ENCODE results near the gene RAB11A. TPM values are rescaled to one million over a fixed set of nuclear protein-coding genes. Genes with fewer than 3 reads are reported as not detected.
"Not testable (repeated sequence)": the region's sequence is repeated elsewhere in the genome, so short reads cannot be mapped to it uniquely, and the experiment has no call there.

The RAB11A gene
- total RNA-seq, 3 donors from 2014 or later (not counting 1 experiment from before 2014, with no cell fraction given): 84.7 to 97.1 (median 87.5) TPM

GRCh38 chr15:65863106-65863505, 6.2 kb upstream of the RAB11A start:
- DNase-seq: no peak
- H3K4me3 ChIP-seq (ENCODE audit: low read length): no peak overlapping the region
- no peaks in the 10 kb centered on the region for H3K36me3 ChIP-seq (ENCODE audit: control insufficient read depth, insufficient read depth, low read length)
- no peaks in the 10 kb centered on the region for H3K27me3 ChIP-seq (ENCODE audit: control insufficient read depth, insufficient read depth, low read length)
- ATAC-seq: no peak
- H3K9me3 ChIP-seq (ENCODE audit: control insufficient read depth, insufficient read depth, low read length): no peaks in the 10 kb centered on the region
- no peak overlapping the region for H3K27ac ChIP-seq (ENCODE audit: low read length)
- H3K36me3 Mint-ChIP-seq: no peaks in the 10 kb centered on the region
- H3K27me3 Mint-ChIP-seq (ENCODE audit: low read depth in 2 of 2): no peaks in the 10 kb centered on the region
- intact Hi-C loops (cut with micrococcal nuclease): no loop called here
- no peaks in the 10 kb centered on the region for H3K9me3 Mint-ChIP-seq
- no peak overlapping the region for H3K27ac Mint-ChIP-seq
- no peak overlapping the region for H3K4me3 Mint-ChIP-seq
- H3K4me1 Mint-ChIP-seq: peaks cover 9 to 15% of the 10 kb centered on the region in 2 donors
- H3K4me1 ChIP-seq (ENCODE audit: control insufficient read depth, insufficient read depth, low read length): peaks cover 3% of the 10 kb centered on the region
- no peak for TF ChIP-seq CTCF (IDR thresholded peaks at IDR 0.05)
- 87% methylated on average over 6 of the region's 6 CpGs for WGBS (ENCODE audit: insufficient coverage)

DNA sequence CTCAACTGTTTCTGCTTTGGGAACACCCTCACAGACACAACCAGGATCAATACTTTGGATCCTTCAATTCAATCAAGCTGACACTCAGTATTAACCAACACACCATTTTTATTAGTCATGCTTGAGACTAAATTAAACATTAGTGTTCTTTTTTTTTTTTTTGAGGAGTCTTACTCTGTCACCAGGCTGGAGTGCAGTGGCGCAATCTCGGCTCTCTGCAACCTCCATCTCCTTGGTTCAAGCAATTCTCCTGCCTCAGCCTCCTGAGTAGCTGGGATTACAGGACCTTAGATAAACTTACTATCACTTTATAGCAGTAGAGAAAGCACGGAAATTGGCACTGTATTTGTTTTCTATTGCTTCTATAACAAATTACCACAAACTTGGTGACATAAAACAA, 2.0 kb upstream of the RAB11A start:
- Histone ChIP-seq H3K4me3 (ENCODE audit: low read length) (no peak overlapping the region), H3K9me3 (ENCODE audit: control insufficient read depth, insufficient read depth, low read length) (no peaks in the 10 kb centered on the region), H3K27ac (ENCODE audit: low read length) (no peak overlapping the region), H3K36me3 (ENCODE audit: control insufficient read depth, insufficient read depth, low read length) (no peaks in the 10 kb centered on the region), H3K4me1 (ENCODE audit: control insufficient read depth, insufficient read depth, low read length) (peaks cover 14% of the 10 kb centered on the region), H3K27me3 (ENCODE audit: control insufficient read depth, insufficient read depth, low read length) (no peaks in the 10 kb centered on the region)
- Mint-ChIP-seq H3K4me3 (no peak overlapping the region), H3K4me1 (peaks cover 25 to 39% of the 10 kb centered on the region in 2 donors), H3K36me3 (no peaks in the 10 kb centered on the region), H3K27ac (no peak overlapping the region), H3K9me3 (no peaks in the 10 kb centered on the region), H3K27me3 (ENCODE audit: low read depth in 2 of 2) (no peaks in the 10 kb centered on the region)
- intact Hi-C loops (cut with micrococcal nuclease): no loop called here
- 97% methylated on average over 3 of the region's 3 CpGs for WGBS (ENCODE audit: insufficient coverage)
- ATAC-seq: no peak
- no peak for DNase-seq
- no peak for TF ChIP-seq CTCF (IDR thresholded peaks at IDR 0.05)

DNA sequence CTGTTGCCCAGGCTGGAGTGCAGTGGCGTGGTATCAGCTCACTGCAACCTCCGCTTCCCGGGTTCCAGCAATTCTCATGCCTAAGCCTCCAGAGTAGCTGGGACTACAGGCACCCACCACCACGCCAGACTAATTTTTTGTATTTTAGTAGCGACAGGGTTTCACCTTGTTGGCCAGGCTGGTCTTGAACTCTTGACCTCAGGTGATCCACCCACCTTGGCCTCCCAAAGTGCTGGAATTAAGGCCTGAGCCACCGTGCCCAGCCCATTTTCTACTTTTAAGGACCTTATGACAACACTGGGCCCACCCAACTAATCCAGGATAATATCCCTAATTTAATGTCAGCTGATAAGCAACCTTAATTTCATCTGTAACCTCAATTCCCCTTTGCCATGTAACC, 1.4 kb upstream of the RAB11A start:
- H3K4me1 ChIP-seq (ENCODE audit: control insufficient read depth, insufficient read depth, low read length): peaks cover 11% of the 10 kb centered on the region
- not testable (repeated sequence) for H3K4me3 ChIP-seq (ENCODE audit: low read length); H3K27me3 ChIP-seq (ENCODE audit: control insufficient read depth, insufficient read depth, low read length); H3K36me3 Mint-ChIP-seq; H3K9me3 Mint-ChIP-seq; H3K27me3 Mint-ChIP-seq (ENCODE audit: low read depth in 2 of 2); H3K9me3 ChIP-seq (ENCODE audit: control insufficient read depth, insufficient read depth, low read length); DNase-seq; ATAC-seq; H3K36me3 ChIP-seq (ENCODE audit: control insufficient read depth, insufficient read depth, low read length); H3K27ac ChIP-seq (ENCODE audit: low read length)
- WGBS (ENCODE audit: insufficient coverage): 97% methylated on average over 6 of the region's 6 CpGs
- H3K4me1 Mint-ChIP-seq: peaks cover 30 to 38% of the 10 kb centered on the region in 2 donors
- intact Hi-C loops (cut with micrococcal nuclease): loop anchor here (2.0 kb wide), 1 partner anchor 75 kb away; the partner anchor contains the start of gene DENND4A
- peak overlapping the region; percentile 76 for H3K4me3 Mint-ChIP-seq
- H3K27ac Mint-ChIP-seq: peak overlapping the region in 1 of 2 donors; percentile 98

DNA sequence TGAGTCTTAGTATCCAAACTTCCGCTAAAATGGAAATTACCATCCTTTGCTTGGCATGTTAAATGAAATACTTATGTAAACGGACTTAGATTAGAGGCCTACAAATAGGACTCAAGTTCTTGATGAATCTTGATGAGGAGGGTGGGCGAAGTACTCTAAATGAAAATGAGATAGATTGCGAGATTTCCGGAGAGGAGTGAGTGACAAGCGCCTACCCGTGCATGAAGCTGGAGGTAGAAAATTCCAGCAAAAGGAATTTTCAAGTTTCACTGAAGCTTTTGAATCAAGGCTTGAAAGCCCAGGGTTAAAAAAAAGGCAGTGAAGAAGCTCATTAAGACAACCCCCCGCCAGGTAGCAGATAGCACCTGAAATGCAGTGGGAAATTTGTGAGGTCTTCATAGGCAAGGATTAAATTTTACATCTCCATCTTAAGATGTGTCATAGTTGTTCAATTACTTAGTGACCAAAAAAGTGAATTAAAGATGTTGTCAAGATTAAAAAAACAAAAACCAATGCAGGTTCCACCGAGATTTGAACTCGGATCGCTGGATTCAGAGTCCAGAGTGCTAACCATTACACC, 655 bp upstream of the RAB11A start:
- H3K36me3 ChIP-seq (ENCODE audit: control insufficient read depth, insufficient read depth, low read length): no peaks in the 10 kb centered on the region
- no peaks in the 10 kb centered on the region for H3K36me3 Mint-ChIP-seq
- H3K4me3 ChIP-seq (ENCODE audit: low read length): peak overlapping the region; percentile 85
- H3K27ac Mint-ChIP-seq: peak overlapping the region; percentile 98 to 100
- peaks cover 11% of the 10 kb centered on the region for H3K4me1 ChIP-seq (ENCODE audit: control insufficient read depth, insufficient read depth, low read length)
- intact Hi-C loops (cut with micrococcal nuclease): loop anchor here (1.0 to 2.0 kb wide), 3 partner anchors 76 to 351 kb away; partner anchors contain the start of genes DENND4A, DPP8 and INTS14
- H3K4me3 Mint-ChIP-seq: peak overlapping the region; percentile 99
- H3K4me1 Mint-ChIP-seq: peaks cover 31 to 40% of the 10 kb centered on the region in 2 donors
- 68% methylated on average over 11 of the region's 11 CpGs for WGBS (ENCODE audit: insufficient coverage)
- no peaks in the 10 kb centered on the region for H3K27me3 Mint-ChIP-seq (ENCODE audit: low read depth in 2 of 2)
- peak overlapping the region; percentile 82 for H3K27ac ChIP-seq (ENCODE audit: low read length)
- no peak for TF ChIP-seq CTCF (IDR thresholded peaks at IDR 0.05)
- DNase-seq (no peak), ATAC-seq (no peak)
- H3K9me3 ChIP-seq (ENCODE audit: control insufficient read depth, insufficient read depth, low read length): no peaks in the 10 kb centered on the region
- H3K9me3 Mint-ChIP-seq: no peaks in the 10 kb centered on the region
- no peaks in the 10 kb centered on the region for H3K27me3 ChIP-seq (ENCODE audit: control insufficient read depth, insufficient read depth, low read length)
